HepG2 (cell line): ENCODE data around the gene THOC5. TPM values are rescaled to one million over a fixed set of nuclear protein-coding genes. Genes with fewer than 3 reads are reported as not detected.

Experiments
- ATAC-seq: fragments of 200-7000 bp; cut with Tn5 transposase; 3 replicates; pipeline ENCODE4 v1.9.1; 2020; ENCODE audit warnings: mild to moderate bottlenecking, moderate library complexity
- BruUV-seq: library from RNA; stranded (reverse); fragments of 400-500 nt; replicated peaks from 2 replicates; lab custom pipeline; 2021; lab: Mats Ljungman, UMichigan
- CTCF ChIA-PET: fragments of 300-600 bp; formaldehyde crosslinking; extraction: SDS; loops from one replicate; lab custom pipeline; 2021; ENCODE audit warnings: low total read pairs, inconsistent platforms, low intra/inter-chr PET ratio; lab: Yijun Ruan, JAX
- POLR2A ChIA-PET: fragments of 350-600 bp; sonication (Branson Sonifier 250); formaldehyde crosslinking; loops from one replicate; lab custom pipeline; 2020; ENCODE audit warnings: antibody characterized with exemption, inconsistent platforms; lab: Yijun Ruan, JAX
- DNase-seq: peaks from one replicate; pipeline ENCODE4 v3.0.0-alpha.2; 2015; ENCODE audit warnings: low spot score
- FAIRE-seq: peaks from 3 replicates; lab custom pipeline; 2011; peaks lifted over from hg19 to GRCh38; lab: Jason Lieb, UNC
- H2AFZ ChIP-seq: one replicate; pipeline ENCODE4 v1.6.1; 2011; ENCODE audit warnings: low read length, inconsistent platforms
- H3K27ac ChIP-seq: fragments of 300-600 bp; 3 replicates; pipeline ENCODE4 v1.8.0; 2011; ENCODE audit warnings: mixed run types, mild to moderate bottlenecking, mixed read lengths, low read length, inconsistent platforms; ENCODE audit not compliant: insufficient read depth; ENCODE audit errors: extremely low read length
- H3K27me3 ChIP-seq, 2 experiments: fragments of 200-600 bp in 1 of 2; 2 replicates in 1 of 2; 3 replicates in 1 of 2; pipeline versions ENCODE4 v1.6.0 to v1.8.0; 2011; ENCODE audit warnings: low read length in 2 of 2, mild to moderate bottlenecking in 2 of 2, moderate library complexity in 2 of 2, inconsistent platforms in 1 of 2; ENCODE audit not compliant: insufficient read depth in 2 of 2, control insufficient read depth in 1 of 2
- H3K36me3 ChIP-seq, 2 experiments: fragments of 200-600 bp in 1 of 2; replicated peaks in 1 of 2; 2 replicates in 1 of 2; 3 replicates in 1 of 2; pipeline versions ENCODE4 v1.5.1 to v1.8.0; 2011; ENCODE audit warnings: low read length in 2 of 2, inconsistent platforms in 1 of 2; ENCODE audit not compliant: insufficient read depth in 2 of 2, control insufficient read depth in 1 of 2
- H3K4me1 ChIP-seq: 2 replicates; pipeline ENCODE4 v1.5.1; 2012; ENCODE audit warnings: low read length, inconsistent platforms; ENCODE audit not compliant: insufficient read depth
- H3K4me2 ChIP-seq: 2 replicates; pipeline ENCODE4 v1.6.0; 2011; ENCODE audit warnings: low read depth, low read length, inconsistent platforms
- H3K4me3 ChIP-seq, 3 experiments: fragments of 200-600 bp in 1 of 3; sonication (generic), shearing (Covaris generic) in 1 of 3; replicated peaks in 1 of 3; 2 replicates each; pipeline ENCODE4 v1.5.1; 2011 to 2016; ENCODE audit warnings: low read length in 3 of 3, inconsistent platforms in 2 of 3, low read depth in 2 of 3, mild to moderate bottlenecking in 2 of 3, control low read depth in 1 of 3, mixed read lengths in 1 of 3; ENCODE audit not compliant: insufficient read depth in 1 of 3
- H3K79me2 ChIP-seq: one replicate; pipeline ENCODE4 v1.6.1; 2011; ENCODE audit warnings: low read length, inconsistent platforms; ENCODE audit not compliant: insufficient read depth
- H3K9ac ChIP-seq: 2 replicates; pipeline ENCODE4 v1.6.0; 2011; ENCODE audit warnings: mild to moderate bottlenecking, low read depth, low read length, inconsistent platforms; ENCODE audit not compliant: insufficient read depth
- H3K9me3 ChIP-seq: 2 replicates; pipeline ENCODE4 v1.5.1; 2012; ENCODE audit warnings: mild to moderate bottlenecking, low read length
- H4K20me1 ChIP-seq: 2 replicates; pipeline ENCODE4 v1.6.0; 2011; ENCODE audit warnings: inconsistent platforms, mild to moderate bottlenecking, low read length, moderate library complexity; ENCODE audit not compliant: insufficient read depth
- DR1 ChIP-seq: sonication (generic); formaldehyde crosslinking; IDR thresholded peaks from 2 replicates; pipeline ENCODE4 v1.8.0; 2021; ENCODE audit warnings: mild to moderate bottlenecking, missing genetic modification reagents, inconsistent platforms
- EHMT2 ChIP-seq: fragments of 200-600 bp; sonication (generic); IDR thresholded peaks from 2 replicates; pipeline ENCODE4 v1.7.0; 2017; ENCODE audit warnings: antibody characterized with exemption, low read depth, low read length, borderline replicate concordance
- HMGA1 ChIP-seq: sonication (generic); formaldehyde crosslinking; conservative IDR thresholded peaks from 2 replicates; pipeline ENCODE4 v1.4.0; 2020; ENCODE audit warnings: missing genetic modification reagents
- KLF9 ChIP-seq: IDR thresholded peaks from 2 replicates; pipeline ENCODE4 v1.6.1; 2016; ENCODE audit warnings: low read depth
- MIER2 ChIP-seq: IDR thresholded peaks from 2 replicates; pipeline ENCODE4 v1.6.1; 2016; ENCODE audit warnings: missing biosample characterization, missing genetic modification reagents
- REST ChIP-seq, 2 experiments: IDR thresholded peaks; 2 replicates each; pipeline ENCODE4 v1.6.1; 2011 to 2012; ENCODE audit warnings: low read length in 2 of 2, borderline replicate concordance in 1 of 2, low read depth in 1 of 2, mild to moderate bottlenecking in 1 of 2, moderate library complexity in 1 of 2
- RNF2 ChIP-seq: fragments of 450-650 bp; conservative IDR thresholded peaks from 2 replicates; pipeline ENCODE4 v1.6.1; 2016; ENCODE audit warnings: low read depth
- SALL1 ChIP-seq: sonication (generic); formaldehyde crosslinking; IDR thresholded peaks from 2 replicates; pipeline ENCODE4 v1.8.0; 2022; ENCODE audit warnings: mild to moderate bottlenecking, missing genetic modification reagents
- SAP130 ChIP-seq: IDR thresholded peaks from 2 replicates; pipeline ENCODE4 v1.6.1; 2016; ENCODE audit warnings: low read depth
- TBL1XR1 ChIP-seq: fragments of 150-350 bp; IDR thresholded peaks from 2 replicates; pipeline ENCODE4 v1.6.1; 2014; ENCODE audit warnings: borderline replicate concordance, low read length; ENCODE audit not compliant: partially characterized antibody
- ZNF281 ChIP-seq: sonication (generic); formaldehyde crosslinking; IDR thresholded peaks from 2 replicates; pipeline ENCODE4 v1.4.0; 2020; ENCODE audit warnings: missing genetic modification reagents, borderline replicate concordance
- ZNF557 ChIP-seq: sonication (generic); formaldehyde crosslinking; IDR thresholded peaks from 2 replicates; pipeline ENCODE4 v1.4.0; 2020; ENCODE audit warnings: missing genetic modification reagents
- ZNF652 ChIP-seq: IDR thresholded peaks from 2 replicates; pipeline ENCODE4 v1.6.1; 2016; ENCODE audit warnings: low read depth, borderline replicate concordance
- WGBS: methylation state at CpG from one replicate; pipeline ENCODE4 v1.1.6; 2017; ENCODE audit warnings: low lambda C conversion rate; 5-methylcytosine and 5-hydroxymethylcytosine counted together
- in situ Hi-C: cut with HindIII; loops from 2 replicates; pipeline ENCODE4 v1.10.0; 2017; ENCODE audit warnings: low pct_unique_long_range_greater_than_20kb; ENCODE audit not compliant: extremely low pct_ligation_motif_present
- intact Hi-C: fragments of 100-400 bp; cut with micrococcal nuclease; formaldehyde crosslinking; loops from one replicate; pipeline ENCODE4 v1.10.0; 2022; ENCODE audit not compliant: unreplicated experiment
- polyA plus RNA-seq, 8 experiments: library from polyadenylated mRNA; depleted of rRNA in 3 of 8; stranded (reverse) in 7 of 8; unstranded in 1 of 8; fragments of >200 nt; fragmentation: Illumina TruSeq in 4 of 8; extraction: Trizol in 4 of 8; gene quantifications; 2 replicates each; pipeline versions ENCODE4 v1.2.1 to v1.2.3, GENCODE V29; 2011 to 2016; ENCODE audit warnings: low read depth in 4 of 8, missing spikeins in 1 of 8, mixed read lengths in 1 of 8; ENCODE audit not compliant: insufficient read depth in 1 of 8
- total RNA-seq, 5 experiments: library from RNA; depleted of rRNA; stranded (reverse); fragments of >200 nt; fragmentation: Illumina TruSeq; extraction: Trizol; gene quantifications; 2 replicates each; pipeline ENCODE4 v1.2.3, GENCODE V29; 2016; ENCODE audit warnings: low read depth in 1 of 5
- TF ChIP-seq, protein P1 (sequence below): sonication (generic); formaldehyde crosslinking; IDR thresholded peaks from 2 replicates; pipeline ENCODE4 v1.4.0; 2020; ENCODE audit warnings: missing genetic modification reagents

The THOC5 gene
- total and polyA plus RNA-seq, 2 of the 13 experiments (the other 11 are each of a cell fraction or from before 2014, with no cell fraction given) = 45.8 to 46.7 TPM

GRCh38 chr22:29478326-29479276 is 75.0 kb downstream of the THOC5 start:
- ATAC-seq = peak; percentile 28; the same call in 2 of the 3 replicates
- in situ Hi-C loops (no loop called here), intact Hi-C loops (no loop called here)
- POLR2A ChIA-PET = no interaction called here
- WGBS = 15% methylated on average over 19 of the region's 21 CpGs
- DNase-seq = no peak
- Histone ChIP-seq H3K9me3 (no peaks in the 10 kb centered on the region), H3K9ac (no peak overlapping the region), H4K20me1 (peaks cover 7% of the 10 kb centered on the region; the same call in 1 of the 2 replicates), H3K27ac (no peak overlapping the region), H3K4me1 (peaks cover 19% of the 10 kb centered on the region), H3K79me2 (no peaks in the 10 kb centered on the region), H3K36me3 (no peaks in the 10 kb centered on the region), H2AFZ (no peak overlapping the region), H3K27me3 (peaks cover 10 to 46% of the 10 kb centered on the region in 2 experiments), H3K4me3 (no peak overlapping the region), H3K4me2 (no peak overlapping the region)
- FAIRE-seq = no peak
- CTCF ChIA-PET = no interaction called here
- no TSS peak for BruUV-seq
- TF ChIP-seq ZNF557 (CRISPR knock-in tag) (no peak), ZNF652 (CRISPR knock-in tag) (peak; percentile 58), EHMT2 (0 out of 2 replicates have a peak, but pooled peaks have one; percentile 65), TBL1XR1 (no peak), MIER2 (peak; percentile 93), REST (IDR thresholded peaks at IDR 0.05; ENCODE audit: borderline replicate concordance in 1 of 2, low read depth in 1 of 2, low read length in 2 of 2) (peak; percentile 66 to 94), RNF2 (no peak), DR1 (CRISPR knock-in tag) (no peak), ZNF281 (CRISPR knock-in tag) (0 out of 2 replicates have a peak, but pooled peaks have one; percentile 33), KLF9 (CRISPR knock-in tag) (no peak), SAP130 (peak; percentile 19; the same call in 1 of the 2 replicates), SALL1 (CRISPR knock-in tag) (peak; percentile 43; the same call in 1 of the 2 replicates), HMGA1 (no peak)
- TF ChIP-seq, protein P1, sequence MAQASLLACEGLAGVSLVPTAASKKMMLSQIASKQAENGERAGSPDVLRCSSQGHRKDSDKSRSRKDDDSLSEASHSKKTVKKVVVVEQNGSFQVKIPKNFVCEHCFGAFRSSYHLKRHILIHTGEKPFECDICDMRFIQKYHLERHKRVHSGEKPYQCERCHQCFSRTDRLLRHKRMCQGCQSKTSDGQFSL (CRISPR knock-in tag) = no peak
